H9 (cell line): ENCODE results near the gene PMF1. TPM values are rescaled to one million over a fixed set of nuclear protein-coding genes. Genes with fewer than 3 reads are reported as not detected.

Experiments
- DNase-seq: peaks from one replicate; pipeline ENCODE4 v3.0.0-alpha.2; 2017
- H2AFZ ChIP-seq: one replicate; pipeline ENCODE4 v1.6.1; 2013; ENCODE audit warnings: mild to moderate bottlenecking, low read length, control low read depth, moderate library complexity
- H2AK5ac ChIP-seq: 2 replicates; pipeline ENCODE4 v1.6.1; 2013; ENCODE audit warnings: low read length, control low read depth, mixed read lengths; ENCODE audit not compliant: insufficient read length
- H2BK120ac ChIP-seq: one replicate; pipeline ENCODE4 v1.6.1; 2013; ENCODE audit warnings: low read depth, mild to moderate bottlenecking, low read length, control low read depth, inconsistent platforms; ENCODE audit not compliant: poor library complexity, severe bottlenecking
- H2BK12ac ChIP-seq: 2 replicates; pipeline ENCODE4 v1.6.1; 2013; ENCODE audit warnings: low read length, control low read depth, mixed read lengths, low read depth; ENCODE audit not compliant: insufficient read length
- H2BK15ac ChIP-seq: 2 replicates; pipeline ENCODE4 v1.6.1; 2013; ENCODE audit warnings: low read depth, low read length, control low read depth
- H2BK20ac ChIP-seq: one replicate; pipeline ENCODE4 v1.6.1; 2013; ENCODE audit warnings: low read depth, mild to moderate bottlenecking, low read length, control low read depth, inconsistent platforms; ENCODE audit not compliant: poor library complexity, severe bottlenecking
- H2BK5ac ChIP-seq: 2 replicates; pipeline ENCODE4 v1.6.1; 2013; ENCODE audit warnings: low read length, control low read depth, mixed read lengths; ENCODE audit not compliant: insufficient read length
- H3K14ac ChIP-seq: 2 replicates; pipeline ENCODE4 v1.6.1; 2013; ENCODE audit warnings: low read length, control low read depth; ENCODE audit not compliant: insufficient read depth
- H3K18ac ChIP-seq: 2 replicates; pipeline ENCODE4 v1.6.1; 2013; ENCODE audit warnings: low read depth, mild to moderate bottlenecking, mixed read lengths, low read length, control low read depth; ENCODE audit not compliant: insufficient read length
- H3K23ac ChIP-seq: 2 replicates; pipeline ENCODE4 v1.6.1; 2013; ENCODE audit warnings: low read length, control low read depth, mixed read lengths, low read depth; ENCODE audit not compliant: insufficient read length
- H3K23me2 ChIP-seq: 2 replicates; pipeline ENCODE4 v1.6.1; 2013; ENCODE audit warnings: low read depth, mild to moderate bottlenecking, mixed read lengths, low read length, control low read depth; ENCODE audit not compliant: insufficient read length, poor library complexity, severe bottlenecking
- H3K27ac ChIP-seq: 2 replicates; pipeline ENCODE4 v1.5.1; 2013; ENCODE audit warnings: low read length, control low read depth, mixed read lengths, low read depth; ENCODE audit not compliant: insufficient read length
- H3K27me3 ChIP-seq: 2 replicates; pipeline ENCODE4 v1.6.1; 2013; ENCODE audit warnings: low read length, control low read depth, inconsistent platforms; ENCODE audit not compliant: insufficient read depth
- H3K4ac ChIP-seq: 2 replicates; pipeline ENCODE4 v1.6.1; 2013; ENCODE audit warnings: low read depth, mild to moderate bottlenecking, control low read depth, inconsistent platforms, low read length, moderate library complexity
- H3K4me1 ChIP-seq: 2 replicates; pipeline ENCODE4 v1.6.1; 2013; ENCODE audit warnings: low read length, control low read depth, inconsistent platforms; ENCODE audit not compliant: insufficient read depth
- H3K4me2 ChIP-seq: 2 replicates; pipeline ENCODE4 v1.6.1; 2013; ENCODE audit warnings: low read length, control low read depth, mixed read lengths; ENCODE audit not compliant: insufficient read length, insufficient read depth
- H3K56ac ChIP-seq: 2 replicates; pipeline ENCODE4 v1.6.1; 2013; ENCODE audit warnings: low read depth, mild to moderate bottlenecking, mixed read lengths, low read length, control low read depth; ENCODE audit not compliant: insufficient read length
- H3K79me1 ChIP-seq: 2 replicates; pipeline ENCODE4 v1.6.1; 2013; ENCODE audit warnings: low read depth, mild to moderate bottlenecking, moderate library complexity, low read length, control low read depth, inconsistent platforms; ENCODE audit not compliant: insufficient read depth, poor library complexity, severe bottlenecking
- H3K79me2 ChIP-seq: 2 replicates; pipeline ENCODE4 v1.6.1; 2013; ENCODE audit warnings: low read length, control low read depth, inconsistent platforms; ENCODE audit not compliant: insufficient read depth
- H3K9ac ChIP-seq: 2 replicates; pipeline ENCODE4 v1.6.1; 2013; ENCODE audit warnings: low read length, control low read depth, mixed read lengths; ENCODE audit not compliant: insufficient read length; ENCODE audit errors: extremely low read depth
- H3K9me3 ChIP-seq: one replicate; pipeline ENCODE4 v1.6.1; 2013; ENCODE audit warnings: low read depth, low read length, inconsistent platforms; ENCODE audit not compliant: control insufficient read depth
- H3T11ph ChIP-seq: one replicate; pipeline ENCODE4 v1.6.1; 2013; ENCODE audit warnings: mild to moderate bottlenecking, low read length, control low read depth, inconsistent platforms
- H4K20me1 ChIP-seq: one replicate; pipeline ENCODE4 v1.6.1; 2013; ENCODE audit not compliant: control insufficient read depth, insufficient read length, insufficient read depth
- H4K5ac ChIP-seq: 2 replicates; pipeline ENCODE4 v1.6.1; 2013; ENCODE audit warnings: low read depth, mild to moderate bottlenecking, mixed read lengths, low read length, control low read depth; ENCODE audit not compliant: insufficient read length
- H4K8ac ChIP-seq: replicated peaks from 2 replicates; pipeline ENCODE4 v1.6.1; 2013; ENCODE audit warnings: low read length, control low read depth, mixed read lengths, low read depth; ENCODE audit not compliant: insufficient read length
- H4K91ac ChIP-seq: 2 replicates; pipeline ENCODE4 v1.6.1; 2013; ENCODE audit warnings: low read depth, mild to moderate bottlenecking, moderate library complexity, mixed read lengths, low read length, control low read depth; ENCODE audit not compliant: insufficient read length
- H3K27ac Mint-ChIP-seq, 3 experiments: 2 replicates in 2 of 3; 3 replicates in 1 of 3; pipeline ENCODE4 v1.8.0; 2020 to 2021; ENCODE audit warnings: mixed read lengths in 3 of 3, mild to moderate bottlenecking in 1 of 3, moderate library complexity in 1 of 3
- H3K27me3 Mint-ChIP-seq: 2 replicates; pipeline ENCODE4 v1.8.0; 2021; ENCODE audit warnings: low read depth, mild to moderate bottlenecking, moderate library complexity, mixed read lengths
- H3K36me3 Mint-ChIP-seq, 3 experiments: 2 replicates in 2 of 3; 3 replicates in 1 of 3; pipeline ENCODE4 v1.8.0; 2020 to 2021; ENCODE audit warnings: low read depth in 3 of 3, mixed read lengths in 3 of 3; ENCODE audit not compliant: insufficient read depth in 1 of 3
- H3K4me1 Mint-ChIP-seq, 2 experiments: 2 replicates each; pipeline ENCODE4 v1.8.0; 2020; ENCODE audit warnings: mixed read lengths in 2 of 2
- H3K4me3 Mint-ChIP-seq, 2 experiments: 2 replicates in 1 of 2; 3 replicates in 1 of 2; pipeline ENCODE4 v1.8.0; 2020 to 2021; ENCODE audit warnings: mild to moderate bottlenecking in 2 of 2, mixed read lengths in 2 of 2, moderate library complexity in 1 of 2
- H3K9me3 Mint-ChIP-seq, 2 experiments: 2 replicates in 1 of 2; 3 replicates in 1 of 2; pipeline ENCODE4 v1.8.0; 2020; ENCODE audit warnings: mild to moderate bottlenecking in 2 of 2, mixed read lengths in 2 of 2, moderate library complexity in 1 of 2
- CTCF ChIP-seq: fragments of 200-600 bp; sonication (generic); conservative IDR thresholded peaks from 3 replicates; pipeline ENCODE4 v1.8.0; 2021; ENCODE audit warnings: antibody characterized with exemption, mild to moderate bottlenecking
- WGBS: extraction: QIAGEN DNeasy Blood & Tissue Kit; methylation state at CpG from one replicate; pipeline ENCODE4 v1.1.7; 2013; ENCODE audit warnings: missing lambda C conversion rate, low lambda C conversion rate, mixed read lengths; ENCODE audit not compliant: insufficient read length; ENCODE audit errors: extremely low coverage; 5-methylcytosine and 5-hydroxymethylcytosine counted together
- total RNA-seq: library from RNA; stranded (reverse); gene quantifications from 2 replicates; pipeline ENCODE4 v1.2.1, GENCODE V29; 2021

The PMF1 gene
- total RNA-seq, 1 experiment from 2014 or later: 136 TPM

- no peaks in the 10 kb centered on the region for H3K9me3 Mint-ChIP-seq
- H3K79me2 ChIP-seq: no peaks in the 10 kb centered on the region
- no peak overlapping the region for H3K23ac ChIP-seq
- H3K27ac ChIP-seq: no peak overlapping the region
- TF ChIP-seq CTCF: no peak
- no peak overlapping the region for H3K9ac ChIP-seq
- no peaks in the 10 kb centered on the region for H4K20me1 ChIP-seq
- no peak overlapping the region for H2BK20ac ChIP-seq
- no peak overlapping the region for H2AFZ ChIP-seq
- H3K27ac Mint-ChIP-seq: peak overlapping the region; percentile 23 to 80 (median 48); a peak in 3 of 7 replicates
- no peak overlapping the region for H3K4me3 Mint-ChIP-seq
- no peak overlapping the region for H2BK12ac ChIP-seq
- no peak overlapping the region for H4K8ac ChIP-seq
- no peak overlapping the region for H3K18ac ChIP-seq
- peaks cover 2 to 3% of the 10 kb centered on the region in 2 experiments for H3K4me1 Mint-ChIP-seq
- H3K14ac ChIP-seq: no peak overlapping the region
- no peak overlapping the region for H3K4me2 ChIP-seq
- no peak overlapping the region for H2BK5ac ChIP-seq
- DNase-seq: no peak
- no peak overlapping the region for H4K91ac ChIP-seq
- no peaks in the 10 kb centered on the region for H3K79me1 ChIP-seq
- H3T11ph ChIP-seq: no peak overlapping the region
- H3K9me3 ChIP-seq: no peaks in the 10 kb centered on the region
- H3K4me1 ChIP-seq: no peaks in the 10 kb centered on the region
- no peak overlapping the region for H2BK15ac ChIP-seq
- H3K23me2 ChIP-seq: peaks cover 3% of the 10 kb centered on the region
- H3K36me3 Mint-ChIP-seq: peaks cover 14 to 39% (median 35%) of the 10 kb centered on the region in 3 experiments; a peak in 6 of 7 replicates
- H3K27me3 Mint-ChIP-seq: peaks cover 4% of the 10 kb centered on the region; the same call in 1 of the 2 replicates
- H2BK120ac ChIP-seq: no peak overlapping the region
- no peak overlapping the region for H3K56ac ChIP-seq
- no peak overlapping the region for H3K4ac ChIP-seq
- no peaks in the 10 kb centered on the region for H3K27me3 ChIP-seq
- no peak overlapping the region for H2AK5ac ChIP-seq
- WGBS: no CpG with 5 or more reads among the region's 15 CpGs
- no peak overlapping the region for H4K5ac ChIP-seq
These were observed 28.6 kb downstream of the PMF1 start for GRCh38 chr1:156241311-156241811.
